HepG2 (cell line): ENCODE results near the gene TBC1D12. TPM values are rescaled to one million over a fixed set of nuclear protein-coding genes. Genes with fewer than 3 reads are reported as not detected.
A peak's percentile ranks its signal among the peaks of the same experiment; 100 is the strongest.

Source experiments
- ATAC-seq: fragments of 200-7000 bp; cut with Tn5 transposase; 3 replicates; pipeline ENCODE4 v1.9.1; 2020; ENCODE audit warnings: mild to moderate bottlenecking, moderate library complexity
- BruUV-seq: library from RNA; stranded (reverse); fragments of 400-500 nt; replicated peaks from 2 replicates; lab custom pipeline; 2021; lab: Mats Ljungman, UMichigan
- CTCF ChIA-PET: fragments of 300-600 bp; formaldehyde crosslinking; extraction: SDS; loops from one replicate; lab custom pipeline; 2021; ENCODE audit warnings: low total read pairs, inconsistent platforms, low intra/inter-chr PET ratio; lab: Yijun Ruan, JAX
- POLR2A ChIA-PET: fragments of 350-600 bp; sonication (Branson Sonifier 250); formaldehyde crosslinking; loops from one replicate; lab custom pipeline; 2020; ENCODE audit warnings: antibody characterized with exemption, inconsistent platforms; lab: Yijun Ruan, JAX
- DNase-seq: peaks from one replicate; pipeline ENCODE4 v3.0.0-alpha.2; 2015; ENCODE audit warnings: low spot score
- FAIRE-seq: peaks from 3 replicates; lab custom pipeline; 2011; peaks lifted over from hg19 to GRCh38; lab: Jason Lieb, UNC
- H2AFZ ChIP-seq: one replicate; pipeline ENCODE4 v1.6.1; 2011; ENCODE audit warnings: low read length, inconsistent platforms
- H3K27ac ChIP-seq: fragments of 300-600 bp; 3 replicates; pipeline ENCODE4 v1.8.0; 2011; ENCODE audit warnings: mixed run types, mild to moderate bottlenecking, mixed read lengths, low read length, inconsistent platforms; ENCODE audit not compliant: insufficient read depth; ENCODE audit errors: extremely low read length
- H3K27me3 ChIP-seq, 2 experiments: fragments of 200-600 bp in 1 of 2; 2 replicates in 1 of 2; 3 replicates in 1 of 2; pipeline versions ENCODE4 v1.6.0 to v1.8.0; 2011; ENCODE audit warnings: low read length in 2 of 2, mild to moderate bottlenecking in 2 of 2, moderate library complexity in 2 of 2, inconsistent platforms in 1 of 2; ENCODE audit not compliant: insufficient read depth in 2 of 2, control insufficient read depth in 1 of 2
- H3K36me3 ChIP-seq, 2 experiments: fragments of 200-600 bp in 1 of 2; replicated peaks in 1 of 2; 2 replicates in 1 of 2; 3 replicates in 1 of 2; pipeline versions ENCODE4 v1.5.1 to v1.8.0; 2011; ENCODE audit warnings: low read length in 2 of 2, inconsistent platforms in 1 of 2; ENCODE audit not compliant: insufficient read depth in 2 of 2, control insufficient read depth in 1 of 2
- H3K4me1 ChIP-seq: 2 replicates; pipeline ENCODE4 v1.5.1; 2012; ENCODE audit warnings: low read length, inconsistent platforms; ENCODE audit not compliant: insufficient read depth
- H3K4me2 ChIP-seq: 2 replicates; pipeline ENCODE4 v1.6.0; 2011; ENCODE audit warnings: low read depth, low read length, inconsistent platforms
- H3K4me3 ChIP-seq, 3 experiments: fragments of 200-600 bp in 1 of 3; sonication (generic), shearing (Covaris generic) in 1 of 3; replicated peaks in 1 of 3; 2 replicates each; pipeline ENCODE4 v1.5.1; 2011 to 2016; ENCODE audit warnings: low read length in 3 of 3, inconsistent platforms in 2 of 3, low read depth in 2 of 3, mild to moderate bottlenecking in 2 of 3, control low read depth in 1 of 3, mixed read lengths in 1 of 3; ENCODE audit not compliant: insufficient read depth in 1 of 3
- H3K79me2 ChIP-seq: one replicate; pipeline ENCODE4 v1.6.1; 2011; ENCODE audit warnings: low read length, inconsistent platforms; ENCODE audit not compliant: insufficient read depth
- H3K9ac ChIP-seq: 2 replicates; pipeline ENCODE4 v1.6.0; 2011; ENCODE audit warnings: mild to moderate bottlenecking, low read depth, low read length, inconsistent platforms; ENCODE audit not compliant: insufficient read depth
- H3K9me3 ChIP-seq: 2 replicates; pipeline ENCODE4 v1.5.1; 2012; ENCODE audit warnings: mild to moderate bottlenecking, low read length
- H4K20me1 ChIP-seq: 2 replicates; pipeline ENCODE4 v1.6.0; 2011; ENCODE audit warnings: inconsistent platforms, mild to moderate bottlenecking, low read length, moderate library complexity; ENCODE audit not compliant: insufficient read depth
- CCAR2 ChIP-seq: fragments of 200-400 bp; formaldehyde crosslinking; optimal IDR thresholded peaks from 2 replicates; pipeline ENCODE3; 2018; ENCODE audit warnings: low read depth, mild to moderate bottlenecking, low read length, moderate library complexity
- JDP2 ChIP-seq: sonication (generic); formaldehyde crosslinking; IDR thresholded peaks from 2 replicates; pipeline ENCODE4 v1.8.1; 2022; ENCODE audit warnings: missing genetic modification reagents, borderline replicate concordance
- MEIS2 ChIP-seq: sonication (generic); formaldehyde crosslinking; IDR thresholded peaks from 2 replicates; pipeline ENCODE4 v1.9.0; 2021; ENCODE audit warnings: mild to moderate bottlenecking, missing genetic modification reagents
- NR2F2 ChIP-seq: IDR thresholded peaks from 2 replicates; pipeline ENCODE4 v1.6.1; 2012; ENCODE audit warnings: low read depth, inconsistent platforms, borderline replicate concordance
- POLR2G ChIP-seq: fragments of 200-400 bp; formaldehyde crosslinking; IDR thresholded peaks from 2 replicates; pipeline ENCODE4 v1.6.1; 2018; ENCODE audit warnings: mild to moderate bottlenecking, low read depth, low read length, moderate library complexity
- RFXANK ChIP-seq: IDR thresholded peaks from 2 replicates; pipeline ENCODE4 v1.6.1; 2016
- YY1 ChIP-seq: IDR thresholded peaks from 2 replicates; pipeline ENCODE4 v1.6.1; 2011; ENCODE audit warnings: low read length, low read depth, moderate library complexity, mild to moderate bottlenecking; ENCODE audit not compliant: insufficient read depth, insufficient replicate concordance
- ZBTB21 ChIP-seq: sonication (generic); formaldehyde crosslinking; IDR thresholded peaks from 2 replicates; pipeline ENCODE4 v1.4.0; 2020; ENCODE audit warnings: missing genetic modification reagents
- ZFYVE20 ChIP-seq: sonication (generic); formaldehyde crosslinking; IDR thresholded peaks from 2 replicates; pipeline ENCODE4 v1.8.0; 2023; ENCODE audit warnings: low read depth, mild to moderate bottlenecking, moderate library complexity, missing genetic modification reagents, borderline replicate concordance
- ZHX2 ChIP-seq, 2 experiments: sonication (generic) in 1 of 2; formaldehyde crosslinking in 1 of 2; IDR thresholded peaks; 2 replicates each; pipeline versions ENCODE4 v1.6.1 to v1.9.0; 2014 to 2022; ENCODE audit warnings: antibody characterized with exemption in 1 of 2, borderline replicate concordance in 1 of 2, inconsistent platforms in 1 of 2, low read depth in 1 of 2, missing genetic modification reagents in 1 of 2
- ZNF160 ChIP-seq: sonication (generic); formaldehyde crosslinking; IDR thresholded peaks from 2 replicates; pipeline ENCODE4 v1.8.0; 2022; ENCODE audit warnings: mild to moderate bottlenecking, inconsistent platforms, missing genetic modification reagents
- WGBS: methylation state at CpG from one replicate; pipeline ENCODE4 v1.1.6; 2017; ENCODE audit warnings: low lambda C conversion rate; 5-methylcytosine and 5-hydroxymethylcytosine counted together
- in situ Hi-C: cut with HindIII; loops from 2 replicates; pipeline ENCODE4 v1.10.0; 2017; ENCODE audit warnings: low pct_unique_long_range_greater_than_20kb; ENCODE audit not compliant: extremely low pct_ligation_motif_present
- intact Hi-C: fragments of 100-400 bp; cut with micrococcal nuclease; formaldehyde crosslinking; loops from one replicate; pipeline ENCODE4 v1.10.0; 2022; ENCODE audit not compliant: unreplicated experiment
- polyA plus RNA-seq, 8 experiments: library from polyadenylated mRNA; depleted of rRNA in 3 of 8; stranded (reverse) in 7 of 8; unstranded in 1 of 8; fragments of >200 nt; fragmentation: Illumina TruSeq in 4 of 8; extraction: Trizol in 4 of 8; gene quantifications; 2 replicates each; pipeline versions ENCODE4 v1.2.1 to v1.2.3, GENCODE V29; 2011 to 2016; ENCODE audit warnings: low read depth in 4 of 8, missing spikeins in 1 of 8, mixed read lengths in 1 of 8; ENCODE audit not compliant: insufficient read depth in 1 of 8
- total RNA-seq, 5 experiments: library from RNA; depleted of rRNA; stranded (reverse); fragments of >200 nt; fragmentation: Illumina TruSeq; extraction: Trizol; gene quantifications; 2 replicates each; pipeline ENCODE4 v1.2.3, GENCODE V29; 2016; ENCODE audit warnings: low read depth in 1 of 5
- TF ChIP-seq, protein P1 (sequence below): sonication (generic); formaldehyde crosslinking; IDR thresholded peaks from 2 replicates; pipeline ENCODE4 v1.4.0; 2020; ENCODE audit warnings: missing genetic modification reagents
- TF ChIP-seq, protein P2 (sequence below): sonication (generic); formaldehyde crosslinking; IDR thresholded peaks from 2 replicates; pipeline ENCODE4 v1.5.1; 2020; ENCODE audit warnings: mild to moderate bottlenecking, missing genetic modification reagents, moderate library complexity

Gene TBC1D12
- total and polyA plus RNA-seq, 2 of the 13 experiments (the other 11 are each of a cell fraction or from before 2014, with no cell fraction given) = 5.7 to 6.2 TPM

DNA sequence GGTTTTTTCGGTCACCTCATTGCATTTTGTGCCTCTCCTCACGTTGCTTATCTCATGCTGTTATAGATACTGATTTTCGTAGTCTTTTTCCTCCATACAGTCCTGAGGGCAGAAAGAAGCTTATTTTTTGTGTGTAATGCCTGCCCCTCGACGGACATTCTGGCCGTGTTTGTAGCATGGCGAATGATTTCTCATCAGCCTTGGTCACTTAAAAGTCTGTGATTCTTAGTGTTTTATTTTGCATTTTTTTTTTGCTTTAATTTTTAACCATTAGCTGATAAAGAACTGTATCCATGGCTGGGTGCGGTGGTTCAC is 39.1 kb upstream of the TBC1D12 start:
- Histone ChIP-seq H3K36me3 (peaks cover under 1 to 6% of the 10 kb centered on the region in 2 experiments; a peak in 3 of 5 replicates), H3K4me3 (peak overlapping the region in 1 of 3 experiments; percentile 74; a peak in 2 of 6 replicates), H3K4me1 (peaks cover 22% of the 10 kb centered on the region), H3K4me2 (peak overlapping the region; percentile 80), H3K9ac (peak overlapping the region; percentile 77; the same call in 1 of the 2 replicates), H3K79me2 (peaks cover 29% of the 10 kb centered on the region), H3K27ac (no peak overlapping the region), H3K9me3 (no peaks in the 10 kb centered on the region), H4K20me1 (no peaks in the 10 kb centered on the region), H2AFZ (peak overlapping the region; percentile 92), H3K27me3 (no peaks in the 10 kb centered on the region; a peak in 2 of 5 replicates)
- ChIA-PET CTCF (no interaction called here), POLR2A (interaction anchor here (2.5 kb wide), 1 partner anchor 39 kb away, joined by 23 read pairs; the partner anchor contains the start of gene TBC1D12)
- no peak for ATAC-seq
- BruUV-seq = no TSS peak
- FAIRE-seq = no peak
- WGBS = 65% methylated on average over 8 of the region's 8 CpGs
- no peak for DNase-seq
- in situ Hi-C loops (loop anchor here (5.0 kb wide), 1 partner anchor 39 kb away; the partner anchor contains the start of gene TBC1D12), intact Hi-C loops (no loop called here)
- peak; percentile 5; the same call in 1 of the 2 replicates for TF ChIP-seq ZBTB21 (CRISPR knock-in tag)
- no peak for TF ChIP-seq RFXANK (CRISPR knock-in tag)
- TF ChIP-seq, protein P1, sequence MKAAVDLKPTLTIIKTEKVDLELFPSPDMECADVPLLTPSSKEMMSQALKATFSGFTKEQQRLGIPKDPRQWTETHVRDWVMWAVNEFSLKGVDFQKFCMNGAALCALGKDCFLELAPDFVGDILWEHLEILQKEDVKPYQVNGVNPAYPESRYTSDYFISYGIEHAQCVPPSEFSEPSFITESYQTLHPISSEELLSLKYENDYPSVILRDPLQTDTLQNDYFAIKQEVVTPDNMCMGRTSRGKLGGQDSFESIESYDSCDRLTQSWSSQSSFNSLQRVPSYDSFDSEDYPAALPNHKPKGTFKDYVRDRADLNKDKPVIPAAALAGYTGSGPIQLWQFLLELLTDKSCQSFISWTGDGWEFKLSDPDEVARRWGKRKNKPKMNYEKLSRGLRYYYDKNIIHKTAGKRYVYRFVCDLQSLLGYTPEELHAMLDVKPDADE (CRISPR knock-in tag) = no peak
- no peak for TF ChIP-seq POLR2G
- TF ChIP-seq NR2F2 = no peak
- no peak for TF ChIP-seq JDP2 (CRISPR knock-in tag)
- TF ChIP-seq, protein P2, sequence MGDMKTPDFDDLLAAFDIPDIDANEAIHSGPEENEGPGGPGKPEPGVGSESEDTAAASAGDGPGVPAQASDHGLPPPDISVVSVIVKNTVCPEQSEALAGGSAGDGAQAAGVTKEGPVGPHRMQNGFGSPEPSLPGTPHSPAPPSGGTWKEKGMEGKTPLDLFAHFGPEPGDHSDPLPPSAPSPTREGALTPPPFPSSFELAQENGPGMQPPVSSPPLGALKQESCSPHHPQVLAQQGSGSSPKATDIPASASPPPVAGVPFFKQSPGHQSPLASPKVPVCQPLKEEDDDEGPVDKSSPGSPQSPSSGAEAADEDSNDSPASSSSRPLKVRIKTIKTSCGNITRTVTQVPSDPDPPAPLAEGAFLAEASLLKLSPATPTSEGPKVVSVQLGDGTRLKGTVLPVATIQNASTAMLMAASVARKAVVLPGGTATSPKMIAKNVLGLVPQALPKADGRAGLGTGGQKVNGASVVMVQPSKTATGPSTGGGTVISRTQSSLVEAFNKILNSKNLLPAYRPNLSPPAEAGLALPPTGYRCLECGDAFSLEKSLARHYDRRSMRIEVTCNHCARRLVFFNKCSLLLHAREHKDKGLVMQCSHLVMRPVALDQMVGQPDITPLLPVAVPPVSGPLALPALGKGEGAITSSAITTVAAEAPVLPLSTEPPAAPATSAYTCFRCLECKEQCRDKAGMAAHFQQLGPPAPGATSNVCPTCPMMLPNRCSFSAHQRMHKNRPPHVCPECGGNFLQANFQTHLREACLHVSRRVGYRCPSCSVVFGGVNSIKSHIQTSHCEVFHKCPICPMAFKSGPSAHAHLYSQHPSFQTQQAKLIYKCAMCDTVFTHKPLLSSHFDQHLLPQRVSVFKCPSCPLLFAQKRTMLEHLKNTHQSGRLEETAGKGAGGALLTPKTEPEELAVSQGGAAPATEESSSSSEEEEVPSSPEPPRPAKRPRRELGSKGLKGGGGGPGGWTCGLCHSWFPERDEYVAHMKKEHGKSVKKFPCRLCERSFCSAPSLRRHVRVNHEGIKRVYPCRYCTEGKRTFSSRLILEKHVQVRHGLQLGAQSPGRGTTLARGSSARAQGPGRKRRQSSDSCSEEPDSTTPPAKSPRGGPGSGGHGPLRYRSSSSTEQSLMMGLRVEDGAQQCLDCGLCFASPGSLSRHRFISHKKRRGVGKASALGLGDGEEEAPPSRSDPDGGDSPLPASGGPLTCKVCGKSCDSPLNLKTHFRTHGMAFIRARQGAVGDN = peak; percentile 69
- no peak for TF ChIP-seq CCAR2
- TF ChIP-seq MEIS2 = no peak
- no peak for TF ChIP-seq ZHX2 (IDR thresholded peaks at IDR 0.05; ENCODE audit: low read depth)
- TF ChIP-seq ZHX2 (CRISPR knock-in tag; IDR thresholded peaks at IDR 0.05; ENCODE audit: borderline replicate concordance) = no peak
- no peak for TF ChIP-seq ZFYVE20 (CRISPR knock-in tag)
- TF ChIP-seq YY1 = no peak
- no peak for TF ChIP-seq ZNF160 (CRISPR knock-in tag)
